H1 (cell line): ENCODE results near the gene CHD2. TPM values are rescaled to one million over a fixed set of nuclear protein-coding genes. Genes with fewer than 3 reads are reported as not detected.

Experiments used
- CTCF ChIA-PET: fragments of 300-600 bp; sonication (Branson Sonifier 250); formaldehyde crosslinking; loops from one replicate; lab custom pipeline; 2021; ENCODE audit not compliant: partially characterized antibody; lab: Charles Lee
- POLR2A ChIA-PET: fragments of 300-600 bp; sonication (Branson Sonifier 250); formaldehyde crosslinking; loops from one replicate; lab custom pipeline; 2021; ENCODE audit warnings: inconsistent platforms; ENCODE audit not compliant: partially characterized antibody; lab: Charles Lee
- DNase-seq, 2 experiments: peaks; one replicate each; pipeline versions ENCODE4 v3.0.0 to v3.0.0-alpha.2; 2010 to 2022; ENCODE audit warnings: low spot score in 2 of 2, low read depth in 1 of 2, mixed read lengths in 1 of 2
- FAIRE-seq: peaks from 2 replicates; lab custom pipeline; 2011; peaks lifted over from hg19 to GRCh38; lab: Jason Lieb, UNC
- H2AFZ ChIP-seq: 2 replicates; pipeline ENCODE4 v1.8.1; 2012; ENCODE audit warnings: low read length, inconsistent platforms
- H2AK5ac ChIP-seq: 2 replicates; pipeline ENCODE4 v1.6.1; 2013; ENCODE audit warnings: low read depth, low read length
- H2BK120ac ChIP-seq: replicated peaks from 2 replicates; pipeline ENCODE3; 2013; ENCODE audit warnings: low read depth, low read length, inconsistent platforms
- H2BK12ac ChIP-seq: 2 replicates; pipeline ENCODE4 v1.6.1; 2013; ENCODE audit warnings: low read depth, low read length
- H2BK15ac ChIP-seq: 2 replicates; pipeline ENCODE4 v1.6.1; 2013; ENCODE audit warnings: low read length
- H2BK20ac ChIP-seq: 2 replicates; pipeline ENCODE4 v1.6.1; 2013; ENCODE audit warnings: low read length
- H2BK5ac ChIP-seq: 2 replicates; pipeline ENCODE4 v1.6.1; 2013; ENCODE audit warnings: low read depth, low read length
- H3K14ac ChIP-seq: 2 replicates; pipeline ENCODE4 v1.6.1; 2013; ENCODE audit warnings: inconsistent platforms; ENCODE audit not compliant: insufficient read length
- H3K18ac ChIP-seq: 2 replicates; pipeline ENCODE4 v1.6.1; 2013; ENCODE audit warnings: low read length; ENCODE audit errors: extremely low read depth
- H3K23ac ChIP-seq: 2 replicates; pipeline ENCODE4 v1.6.1; 2013; ENCODE audit warnings: inconsistent platforms; ENCODE audit not compliant: insufficient read length
- H3K23me2 ChIP-seq: 2 replicates; pipeline ENCODE4 v1.6.1; 2013; ENCODE audit warnings: low read depth, low read length
- H3K27ac ChIP-seq: 2 replicates; pipeline ENCODE4 v1.6.1; 2011; ENCODE audit warnings: low read depth, low read length, inconsistent platforms
- H3K27me3 ChIP-seq, 4 experiments: replicated peaks in 1 of 4; 1 replicate in 1 of 4; 2 replicates in 3 of 4; pipeline versions ENCODE4 v1.6.1 to v1.8.1; 2011 to 2013; ENCODE audit warnings: low read length in 3 of 4, mild to moderate bottlenecking in 3 of 4, inconsistent platforms in 2 of 4, mixed read lengths in 2 of 4, moderate library complexity in 1 of 4; ENCODE audit not compliant: control insufficient read depth in 3 of 4, insufficient read depth in 3 of 4; ENCODE audit errors: extremely low read depth in 1 of 4
- H3K36me3 ChIP-seq, 4 experiments: 2 replicates each; pipeline versions ENCODE4 v1.6.1 to v1.8.1; 2011 to 2013; ENCODE audit warnings: mild to moderate bottlenecking in 4 of 4, low read length in 3 of 4, moderate library complexity in 2 of 4, control low read depth in 1 of 4, inconsistent platforms in 1 of 4; ENCODE audit not compliant: insufficient read depth in 4 of 4, control insufficient read depth in 2 of 4
- H3K4ac ChIP-seq: replicated peaks from 2 replicates; pipeline ENCODE3; 2013; ENCODE audit warnings: low read length, low read depth, mixed read lengths, inconsistent platforms; ENCODE audit not compliant: insufficient read length
- H3K4me1 ChIP-seq, 4 experiments: replicated peaks in 1 of 4; 1 replicate in 1 of 4; 2 replicates in 3 of 4; pipeline versions ENCODE4 v1.6.1 to v1.8.1; 2011 to 2013; ENCODE audit warnings: low read length in 3 of 4, inconsistent platforms in 2 of 4, mixed read lengths in 1 of 4; ENCODE audit not compliant: insufficient read depth in 4 of 4, control insufficient read depth in 3 of 4
- H3K4me2 ChIP-seq, 2 experiments: 2 replicates each; pipeline versions ENCODE4 v1.6.1 to v1.8.1; 2011 to 2013; ENCODE audit warnings: low read depth in 2 of 2, low read length in 2 of 2, control low read depth in 1 of 2, inconsistent platforms in 1 of 2, mild to moderate bottlenecking in 1 of 2; ENCODE audit not compliant: insufficient read depth in 1 of 2
- H3K4me3 ChIP-seq, 4 experiments: fragments of 200-600, 300-600 bp in 1 of 4; sonication (generic), shearing (Covaris generic), sonication (Bioruptor Twin) in 1 of 4; 2 replicates each; pipeline versions ENCODE4 v1.5.1 to v1.8.1; 2011 to 2016; ENCODE audit warnings: low read length in 4 of 4, low read depth in 3 of 4, control low read depth in 2 of 4, inconsistent platforms in 2 of 4, mild to moderate bottlenecking in 2 of 4, mixed read lengths in 1 of 4, moderate library complexity in 1 of 4; ENCODE audit not compliant: insufficient read depth in 2 of 4; ENCODE audit errors: extremely low read depth in 1 of 4
- H3K56ac ChIP-seq: replicated peaks from 2 replicates; pipeline ENCODE3; 2013; ENCODE audit warnings: low read depth, mild to moderate bottlenecking, mixed read lengths, low read length, inconsistent platforms; ENCODE audit not compliant: insufficient read length
- H3K79me1 ChIP-seq: 2 replicates; pipeline ENCODE4 v1.6.1; 2013; ENCODE audit warnings: low read depth, low read length, control low read depth
- H3K79me2 ChIP-seq, 2 experiments: 2 replicates each; pipeline versions ENCODE4 v1.6.1 to v1.8.1; 2012 to 2013; ENCODE audit warnings: low read length in 2 of 2, mild to moderate bottlenecking in 2 of 2, inconsistent platforms in 1 of 2; ENCODE audit not compliant: insufficient read depth in 2 of 2, control insufficient read depth in 1 of 2
- H3K9ac ChIP-seq, 4 experiments: replicated peaks in 1 of 4; 1 replicate in 1 of 4; 2 replicates in 3 of 4; pipeline versions ENCODE4 v1.6.1 to v1.8.1; 2011 to 2013; ENCODE audit warnings: low read depth in 3 of 4, low read length in 3 of 4, control low read depth in 2 of 4, mild to moderate bottlenecking in 2 of 4, moderate library complexity in 2 of 4, inconsistent platforms in 1 of 4; ENCODE audit errors: extremely low read depth in 1 of 4
- H3K9me3 ChIP-seq, 2 experiments: 2 replicates each; pipeline versions ENCODE4 v1.6.1 to v1.8.1; 2012 to 2013; ENCODE audit warnings: mild to moderate bottlenecking in 2 of 2, moderate library complexity in 2 of 2, control low read depth in 1 of 2, inconsistent platforms in 1 of 2, low read depth in 1 of 2, low read length in 1 of 2, mixed read lengths in 1 of 2; ENCODE audit not compliant: insufficient read depth in 2 of 2
- H4K20me1 ChIP-seq, 2 experiments: replicated peaks in 1 of 2; 2 replicates each; pipeline versions ENCODE3 to v1.8.1; 2011 to 2013; ENCODE audit warnings: inconsistent platforms in 2 of 2, low read length in 2 of 2, mild to moderate bottlenecking in 1 of 2; ENCODE audit not compliant: insufficient read depth in 2 of 2, control insufficient read depth in 1 of 2
- H4K5ac ChIP-seq: 2 replicates; pipeline ENCODE4 v1.6.1; 2013; ENCODE audit warnings: low read length, low read depth, mixed read lengths, inconsistent platforms; ENCODE audit not compliant: insufficient read length
- H4K8ac ChIP-seq: 2 replicates; pipeline ENCODE4 v1.8.0; 2013; ENCODE audit warnings: mild to moderate bottlenecking, moderate library complexity, low read length, inconsistent platforms; ENCODE audit not compliant: insufficient read depth; ENCODE audit errors: extremely low read depth
- H4K91ac ChIP-seq: replicated peaks from 2 replicates; pipeline ENCODE3; 2013; ENCODE audit warnings: low read length, mixed read lengths, inconsistent platforms; ENCODE audit not compliant: insufficient read length
- CBX8 ChIP-seq: fragments of 300-800, 300-1000 bp; sonication (generic); IDR thresholded peaks from 2 replicates; pipeline ENCODE4 v1.7.1; 2016; ENCODE audit warnings: low read depth, low read length, borderline replicate concordance
- CHD1 ChIP-seq: IDR thresholded peaks from 2 replicates; pipeline ENCODE4 v1.6.1; 2012; ENCODE audit warnings: low read depth, low read length, improper control_type of control experiment
- CHD2 ChIP-seq: IDR thresholded peaks from 2 replicates; pipeline ENCODE4 v1.6.1; 2012; ENCODE audit warnings: low read length, improper control_type of control experiment
- CTBP2 ChIP-seq: IDR thresholded peaks from 2 replicates; pipeline ENCODE4 v1.7.0; 2011; ENCODE audit warnings: borderline replicate concordance, mild to moderate bottlenecking, moderate library complexity, mixed read lengths, low read length; ENCODE audit not compliant: insufficient read depth, insufficient read length
- GABPA ChIP-seq: IDR thresholded peaks from 2 replicates; pipeline ENCODE4 v1.6.1; 2011; ENCODE audit warnings: mild to moderate bottlenecking, low read length, moderate library complexity, borderline replicate concordance; ENCODE audit not compliant: insufficient read depth
- GTF2F1 ChIP-seq: IDR thresholded peaks from 2 replicates; pipeline ENCODE4 v1.6.1; 2012; ENCODE audit warnings: low read depth, low read length, improper control_type of control experiment, borderline replicate concordance
- HDAC6 ChIP-seq: IDR thresholded peaks from one replicate; pipeline ENCODE4 v1.7.1; 2012; ENCODE audit warnings: low read depth, mild to moderate bottlenecking, inconsistent platforms, low read length, moderate library complexity
- JUND ChIP-seq: IDR thresholded peaks from 2 replicates; pipeline ENCODE4 v1.6.1; 2011; ENCODE audit warnings: mild to moderate bottlenecking, improper control_type of control experiment, low read length
- KDM1A ChIP-seq: fragments of 200-600, 300-600 bp; sonication (generic); IDR thresholded peaks from 2 replicates; pipeline ENCODE4 v1.7.1; 2016; ENCODE audit warnings: mild to moderate bottlenecking, low read length, borderline replicate concordance
- POU5F1 ChIP-seq: IDR thresholded peaks from 2 replicates; pipeline ENCODE4 v1.6.1; 2011; ENCODE audit warnings: low read depth, mild to moderate bottlenecking, low read length, moderate library complexity
- RAD21 ChIP-seq, 2 experiments: IDR thresholded peaks in 1 of 2; conservative IDR thresholded peaks in 1 of 2; 2 replicates each; pipeline ENCODE4 v1.6.1; 2011; ENCODE audit warnings: low read depth in 2 of 2, low read length in 2 of 2, improper control_type of control experiment in 1 of 2, inconsistent platforms in 1 of 2, mild to moderate bottlenecking in 1 of 2, moderate library complexity in 1 of 2
- SIRT6 ChIP-seq: IDR thresholded peaks from one replicate; pipeline ENCODE4 v1.7.1; 2012; ENCODE audit warnings: low read length, inconsistent platforms
- SRF ChIP-seq: IDR thresholded peaks from 2 replicates; pipeline ENCODE4 v1.6.1; 2011; ENCODE audit warnings: mild to moderate bottlenecking, low read depth, low read length, moderate library complexity
- TBP ChIP-seq: IDR thresholded peaks from 2 replicates; pipeline ENCODE4 v1.6.1; 2011; ENCODE audit warnings: low read depth, low read length, improper control_type of control experiment
- TEAD4 ChIP-seq: IDR thresholded peaks from 2 replicates; pipeline ENCODE4 v1.6.1; 2012; ENCODE audit warnings: low read depth, low read length, inconsistent platforms, mixed read lengths
- WGBS, 2 experiments: shearing (Covaris generic) in 1 of 2; methylation state at CpG; one replicate each; pipeline versions ENCODE4 v1.1.6 to v1.1.7; 2013 to 2015; ENCODE audit warnings: low lambda C conversion rate in 2 of 2, mixed read lengths in 2 of 2, inconsistent platforms in 1 of 2, low coverage in 1 of 2, missing lambda C conversion rate in 1 of 2; ENCODE audit not compliant: insufficient replicate concordance in 2 of 2, insufficient coverage in 1 of 2, insufficient read length in 1 of 2; ENCODE audit errors: extremely low coverage in 1 of 2, missing lambda C conversion rate in 1 of 2; 5-methylcytosine and 5-hydroxymethylcytosine counted together
- polyA plus RNA-seq, 7 experiments: library from polyadenylated mRNA; depleted of rRNA in 3 of 7; stranded (reverse) in 5 of 7; unstranded in 2 of 7; fragments of >200 nt in 5 of 7; fragments of 200-250 nt in 2 of 7; gene quantifications; 1 replicate in 5 of 7; 2 replicates in 1 of 7; 4 replicates in 1 of 7; pipeline versions ENCODE4 v1.2.1 to v1.2.3, GENCODE V29; 2011 to 2013; ENCODE audit warnings: missing spikeins in 2 of 7, mixed read lengths in 2 of 7
- total RNA-seq: library from RNA; stranded (reverse); fragmentation: NEBNext Ultra II Directional; extraction: Animal tissue kit (Norgen Biotek cat#: 25700); gene quantifications from 2 replicates; pipeline ENCODE4 v1.2.1, GENCODE V29; 2021

CHD2 gene
- total and polyA plus RNA-seq, 2 of the 8 experiments (the other 6 are each of a cell fraction or from before 2014, with no cell fraction given), result 28.8 to 70.0 TPM

GRCh38 chr15:92989470-92989869 is 89.3 kb downstream of the CHD2 start:
- Histone ChIP-seq H2BK15ac (no peak overlapping the region), H3K27me3 (no peaks in the 10 kb centered on the region), H3K14ac (no peak overlapping the region), H2AK5ac (no peak overlapping the region), H3K18ac (no peak overlapping the region), H4K8ac (no peak overlapping the region), H4K91ac (no peak overlapping the region), H4K20me1 (no peaks in the 10 kb centered on the region), H3K56ac (no peak overlapping the region), H3K4me2 (no peak overlapping the region), H3K4me3 (no peak overlapping the region), H3K23ac (no peak overlapping the region), H3K9ac (no peak overlapping the region), H4K5ac (no peak overlapping the region), H2BK20ac (no peak overlapping the region), H3K36me3 (peaks cover 17 to 95% (median 67%) of the 10 kb centered on the region in 4 experiments), H3K9me3 (no peaks in the 10 kb centered on the region), H3K4ac (no peak overlapping the region), H3K23me2 (no peaks in the 10 kb centered on the region), H2AFZ (no peak overlapping the region), H3K79me2 (0 out of 4 replicates have a peak, but pooled peaks cover 0 to 3% of the 10 kb centered on the region in 2 experiments), H3K4me1 (no peaks in the 10 kb centered on the region), H3K27ac (no peak overlapping the region), H2BK5ac (no peak overlapping the region), H2BK120ac (no peak overlapping the region), H2BK12ac (no peak overlapping the region), H3K79me1 (no peaks in the 10 kb centered on the region)
- FAIRE-seq, result no peak
- ChIA-PET POLR2A (interaction anchor here (1.2 kb wide), 1 partner anchor 41 kb away, joined by 3 read pairs; no protein-coding TSS in a partner anchor), CTCF (interaction anchor here (1.0 kb wide), 1 partner anchor 35 kb away, joined by 3 read pairs; no protein-coding TSS in a partner anchor)
- WGBS, 2 experiments, result 91% methylated on average over 2 of the region's 2 CpGs; no CpG with 5 or more reads in 1 of the 2 experiments
- DNase-seq, result no peak
- no peak for TF ChIP-seq CHD1
- TF ChIP-seq JUND, result no peak
- no peak for TF ChIP-seq RAD21 (IDR thresholded peaks at IDR 0.05 in 1 of 2, conservative IDR thresholded peaks at IDR 0.05 in 1 of 2; ENCODE audit: low read depth in 2 of 2, low read length in 2 of 2)
- no peak for TF ChIP-seq SRF
- TF ChIP-seq POU5F1, result no peak
- no peak for TF ChIP-seq CTBP2
- TF ChIP-seq GTF2F1, result no peak
- TF ChIP-seq CHD2, result no peak
- no peak for TF ChIP-seq TEAD4
- no peak for TF ChIP-seq GABPA
- no peak for TF ChIP-seq TBP
- TF ChIP-seq CBX8, result no peak
- no peak for TF ChIP-seq HDAC6
- no peak for TF ChIP-seq KDM1A
- TF ChIP-seq SIRT6, result no peak
